Upper lobe of right lung (tissue), 1 donor: ENCODE data around the gene ICAM3. TPM values are rescaled to one million over a fixed set of nuclear protein-coding genes. Genes with fewer than 3 reads are reported as not detected.

Experiments
- ATAC-seq: fragments of 200-7000 bp; cut with Tn5 transposase; one replicate; pipeline ENCODE4 v1.9.1; 2020; ENCODE audit warnings: mild to moderate bottlenecking, moderate library complexity
- DNase-seq: peaks from one replicate; pipeline ENCODE4 v3.0.0-alpha.2; 2020
- H3K27ac ChIP-seq: fragments of 200-600 bp; one replicate; pipeline ENCODE4 v1.8.0; 2022
- H3K27me3 ChIP-seq: fragments of 200-600 bp; one replicate; pipeline ENCODE4 v1.8.0; 2022; ENCODE audit warnings: mild to moderate bottlenecking
- H3K36me3 ChIP-seq: fragments of 200-600 bp; one replicate; pipeline ENCODE4 v1.8.0; 2022
- H3K4me1 ChIP-seq: fragments of 200-600 bp; one replicate; pipeline ENCODE4 v1.8.0; 2022
- H3K4me3 ChIP-seq: fragments of 200-600 bp; one replicate; pipeline ENCODE4 v1.8.0; 2022; ENCODE audit warnings: mild to moderate bottlenecking
- H3K9me3 ChIP-seq: fragments of 200-600 bp; one replicate; pipeline ENCODE4 v1.8.0; 2022
- intact Hi-C: fragments of 100-400 bp; cut with DNase I; formaldehyde crosslinking; loops from one replicate; pipeline ENCODE4 v1.11.0; 2022
- total RNA-seq: library from RNA; stranded (reverse); fragmentation: NEBNext Ultra II Directional; extraction: Animal tissue kit (Norgen Biotek cat#: 25700); gene quantifications from one replicate; pipeline ENCODE4 v1.2.1, GENCODE V29; 2021
- TF ChIP-seq, protein P1 (sequence below): fragments of 200-600 bp; IDR thresholded peaks from one replicate; pipeline ENCODE4 v1.8.0; 2022; ENCODE audit warnings: antibody characterized with exemption
- donor health status: DM: no; HTN: yes; CAD: no; lungs with severe emphysema.

Gene ICAM3
- total RNA-seq, 1 donor from 2014 or later, result 23.8 TPM

DNA sequence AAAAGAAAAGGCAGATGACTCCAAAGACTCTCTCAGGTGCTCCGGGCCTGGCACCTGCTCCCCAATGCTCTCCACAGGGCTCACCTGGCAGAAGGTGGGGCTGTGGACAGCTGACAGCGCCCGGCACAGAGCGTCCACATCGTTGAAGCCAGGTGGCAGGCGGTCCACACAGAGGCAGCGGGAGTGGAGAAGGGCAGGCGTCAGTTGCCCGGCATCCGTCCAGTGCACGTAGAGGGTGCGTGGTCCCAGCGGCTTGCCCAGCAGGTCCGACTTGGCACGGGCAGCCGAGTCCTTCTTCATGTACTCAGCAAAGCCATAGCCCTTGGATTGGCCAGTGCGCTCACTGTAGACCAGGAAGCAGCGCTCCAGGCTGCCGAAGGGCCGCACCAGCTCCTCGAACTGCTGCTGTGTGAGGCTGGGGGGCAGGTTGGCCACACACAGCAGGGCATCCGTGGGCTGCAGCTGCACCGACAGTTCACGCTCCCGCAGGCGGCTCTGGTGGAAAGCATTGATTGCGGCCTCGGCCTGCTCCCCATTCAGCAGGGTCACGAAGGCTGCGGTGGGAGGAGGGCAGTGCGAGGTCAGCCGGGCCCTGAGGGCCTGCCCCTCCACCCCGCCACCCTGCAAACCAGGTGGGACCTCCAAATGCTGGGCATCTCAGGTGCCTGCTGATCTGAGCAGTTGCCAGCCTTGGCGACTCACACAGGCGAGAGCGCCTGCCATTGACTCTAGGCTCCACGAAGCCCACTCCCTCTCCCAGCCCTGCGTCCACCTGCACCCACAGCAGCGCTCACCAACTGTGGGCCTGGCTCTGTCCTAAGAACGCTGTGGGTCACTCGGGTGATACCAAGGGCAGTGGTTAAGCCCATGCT lies 10.6 kb downstream of the ICAM3 start:
- no peak overlapping the region for H3K4me3 ChIP-seq
- intact Hi-C loops, result no loop called here
- no peaks in the 10 kb centered on the region for H3K27me3 ChIP-seq
- ATAC-seq, result no peak
- H3K4me1 ChIP-seq, result peaks cover 13% of the 10 kb centered on the region
- DNase-seq, result no peak
- H3K9me3 ChIP-seq, result no peaks in the 10 kb centered on the region
- no peak overlapping the region for H3K27ac ChIP-seq
- TF ChIP-seq, protein P1, sequence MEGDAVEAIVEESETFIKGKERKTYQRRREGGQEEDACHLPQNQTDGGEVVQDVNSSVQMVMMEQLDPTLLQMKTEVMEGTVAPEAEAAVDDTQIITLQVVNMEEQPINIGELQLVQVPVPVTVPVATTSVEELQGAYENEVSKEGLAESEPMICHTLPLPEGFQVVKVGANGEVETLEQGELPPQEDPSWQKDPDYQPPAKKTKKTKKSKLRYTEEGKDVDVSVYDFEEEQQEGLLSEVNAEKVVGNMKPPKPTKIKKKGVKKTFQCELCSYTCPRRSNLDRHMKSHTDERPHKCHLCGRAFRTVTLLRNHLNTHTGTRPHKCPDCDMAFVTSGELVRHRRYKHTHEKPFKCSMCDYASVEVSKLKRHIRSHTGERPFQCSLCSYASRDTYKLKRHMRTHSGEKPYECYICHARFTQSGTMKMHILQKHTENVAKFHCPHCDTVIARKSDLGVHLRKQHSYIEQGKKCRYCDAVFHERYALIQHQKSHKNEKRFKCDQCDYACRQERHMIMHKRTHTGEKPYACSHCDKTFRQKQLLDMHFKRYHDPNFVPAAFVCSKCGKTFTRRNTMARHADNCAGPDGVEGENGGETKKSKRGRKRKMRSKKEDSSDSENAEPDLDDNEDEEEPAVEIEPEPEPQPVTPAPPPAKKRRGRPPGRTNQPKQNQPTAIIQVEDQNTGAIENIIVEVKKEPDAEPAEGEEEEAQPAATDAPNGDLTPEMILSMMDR, result no peak
- peaks cover 66% of the 10 kb centered on the region for H3K36me3 ChIP-seq

DNA sequence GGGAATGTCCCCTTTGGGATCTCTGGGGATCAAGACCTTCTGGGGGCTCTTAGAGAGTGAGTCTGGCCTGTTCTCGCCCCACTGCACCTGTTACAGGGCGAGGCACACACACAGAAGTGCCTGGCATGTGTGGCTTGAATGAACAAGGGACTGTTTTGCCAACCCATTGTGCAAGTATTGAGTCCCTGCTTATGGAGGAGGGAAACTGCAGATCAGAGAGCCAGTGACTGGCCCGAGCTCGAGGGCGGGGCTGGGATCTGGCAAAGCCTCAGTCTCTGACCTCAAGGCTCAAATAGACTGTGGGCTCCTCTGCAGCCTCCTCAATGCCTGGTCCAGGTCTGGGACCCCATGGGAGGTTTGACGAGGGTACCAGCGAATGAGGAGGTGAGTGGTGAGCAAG lies 11.6 kb downstream of the ICAM3 start:
- H3K9me3 ChIP-seq, result no peaks in the 10 kb centered on the region
- no peak for DNase-seq
- TF ChIP-seq, protein P1, result no peak
- no peak overlapping the region for H3K27ac ChIP-seq
- H3K4me1 ChIP-seq, result peaks cover 13% of the 10 kb centered on the region
- no peak for ATAC-seq
- intact Hi-C loops, result no loop called here
- no peak overlapping the region for H3K4me3 ChIP-seq
- no peaks in the 10 kb centered on the region for H3K27me3 ChIP-seq
- H3K36me3 ChIP-seq, result peaks cover 76% of the 10 kb centered on the region

DNA sequence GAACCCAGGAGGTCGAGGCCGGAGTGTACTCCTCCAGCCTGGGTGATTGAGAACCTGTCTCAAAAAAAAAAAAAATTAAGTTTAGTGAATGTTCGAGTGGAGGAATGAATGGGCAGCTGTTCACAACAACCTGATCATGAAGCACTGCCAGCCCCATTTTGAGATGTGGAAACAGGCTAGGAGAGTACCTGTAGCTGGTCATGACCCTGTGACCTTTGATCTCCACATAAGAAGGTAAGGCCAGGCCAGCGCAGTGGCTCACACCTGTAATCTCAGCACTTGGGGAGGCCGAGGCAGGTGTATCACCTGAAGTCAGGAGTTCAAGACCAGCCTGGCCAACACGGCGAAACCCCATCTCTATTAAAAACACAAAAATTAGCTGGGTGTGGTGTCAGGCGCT lies 13.7 kb downstream of the ICAM3 start:
- Histone ChIP-seq H3K4me1 (no peaks in the 10 kb centered on the region), H3K27ac (no peak overlapping the region), H3K27me3 (no peaks in the 10 kb centered on the region), H3K4me3 (no peak overlapping the region), H3K36me3 (peaks cover 97% of the 10 kb centered on the region), H3K9me3 (no peaks in the 10 kb centered on the region)
- intact Hi-C loops, result no loop called here
- DNase-seq (no peak), ATAC-seq (no peak)
- TF ChIP-seq, protein P1, result no peak

DNA sequence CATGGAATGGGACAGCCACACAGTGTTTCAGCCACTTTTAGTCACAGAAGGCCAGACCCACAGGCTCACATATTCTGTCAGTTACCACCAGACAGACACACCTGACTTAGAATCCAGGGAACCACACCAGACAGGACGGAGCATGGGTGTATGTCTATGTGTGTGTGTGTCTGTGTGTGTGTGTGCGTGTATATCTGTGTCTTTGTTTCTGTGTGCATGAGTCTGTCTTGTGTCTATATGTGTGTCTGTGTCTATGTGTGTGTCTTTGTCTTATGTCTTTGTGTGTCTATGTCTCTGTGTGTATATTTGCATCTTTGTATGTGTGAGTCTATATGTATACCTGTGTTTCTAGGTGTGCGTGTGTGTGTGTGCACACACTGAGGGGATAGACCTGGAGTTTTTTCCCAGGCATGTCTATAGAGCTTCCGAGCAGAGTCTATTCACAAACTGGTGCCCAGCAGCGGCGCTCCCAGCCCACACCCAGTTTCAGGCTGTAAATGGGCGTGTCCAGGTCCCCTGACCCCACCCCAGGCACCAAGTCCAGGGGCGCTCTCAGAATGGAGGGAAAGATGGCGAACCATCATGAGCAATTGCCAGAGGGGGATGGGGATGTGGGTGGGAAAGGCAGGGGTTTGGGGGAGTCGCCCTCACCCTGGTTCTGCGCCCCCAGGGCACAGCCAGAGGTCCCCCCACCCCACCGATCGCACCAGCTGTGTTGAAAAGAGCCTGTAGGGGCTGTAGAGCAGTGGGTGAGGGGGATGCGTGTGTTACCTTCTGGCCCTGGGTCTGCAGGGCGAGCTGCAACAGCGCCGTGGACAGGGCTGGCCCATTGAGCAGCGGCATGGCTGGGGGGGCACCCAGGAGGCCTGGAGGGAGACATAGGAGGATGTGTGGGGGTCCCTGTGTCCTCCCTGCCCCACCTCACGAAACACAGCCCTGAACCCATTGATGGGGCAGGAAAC lies 17.3 kb downstream of the ICAM3 start:
- H3K27me3 ChIP-seq, result no peaks in the 10 kb centered on the region
- ATAC-seq, result no peak
- DNase-seq, result no peak

DNA sequence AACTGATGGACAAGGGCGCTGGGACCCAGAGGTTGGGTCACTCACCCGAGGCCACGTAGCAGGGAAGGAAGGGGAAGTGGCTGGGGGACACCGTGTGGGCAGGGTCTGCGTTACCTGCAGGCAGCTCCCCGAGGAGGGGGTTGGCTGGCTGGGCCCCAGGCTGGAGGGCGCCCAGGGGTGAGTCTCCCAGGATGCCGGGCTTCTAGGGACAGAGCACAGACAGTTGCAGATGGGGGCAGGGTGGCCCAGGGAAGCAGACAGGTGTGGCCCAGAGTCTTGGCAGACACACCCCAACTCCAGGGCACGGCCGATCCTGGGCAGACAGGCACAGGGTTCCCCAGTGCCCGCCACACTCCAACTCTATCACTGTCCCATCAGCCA lies 18.0 kb downstream of the ICAM3 start:
- H3K36me3 ChIP-seq, result peaks cover 88% of the 10 kb centered on the region
- H3K4me1 ChIP-seq, result no peaks in the 10 kb centered on the region
- no peak for DNase-seq
- intact Hi-C loops, result no loop called here
- H3K4me3 ChIP-seq, result no peak overlapping the region
- H3K27ac ChIP-seq, result no peak overlapping the region
- H3K27me3 ChIP-seq, result no peaks in the 10 kb centered on the region
- TF ChIP-seq, protein P1, result no peak
- ATAC-seq, result no peak
- H3K9me3 ChIP-seq, result no peaks in the 10 kb centered on the region

More for the DNA sequence above, 17.3 kb downstream of the ICAM3 start:
- TF ChIP-seq, protein P1, result no peak
- H3K36me3 ChIP-seq, result peaks cover 95% of the 10 kb centered on the region
- intact Hi-C loops, result no loop called here
- H3K4me1 ChIP-seq, result no peaks in the 10 kb centered on the region
- no peak overlapping the region for H3K27ac ChIP-seq
- no peak overlapping the region for H3K4me3 ChIP-seq
- no peaks in the 10 kb centered on the region for H3K9me3 ChIP-seq
